Lower leg skin (tissue), 4 donors: ENCODE data around the gene MRPL55. TPM values are rescaled to one million over a fixed set of nuclear protein-coding genes. Genes with fewer than 3 reads are reported as not detected.

Experiments used
- DNase-seq, 2 donors: peaks; one replicate each; pipeline ENCODE4 v3.0.0-alpha.2; 2019; ENCODE audit warnings: low spot score in 2 of 2
- H3K4me3 ChIP-seq: fragments of 200-600 bp; sonication (generic); 2 replicates; pipeline ENCODE4 v1.5.1; 2017; ENCODE audit warnings: mild to moderate bottlenecking, low read depth; ENCODE audit not compliant: poor library complexity, severe bottlenecking
- CTCF ChIP-seq, 3 donors: fragments of 450-650 bp; IDR thresholded peaks; one replicate each; pipeline ENCODE4 v1.5.1; 2016; ENCODE audit warnings: antibody characterized with exemption in 3 of 3, mild to moderate bottlenecking in 3 of 3, moderate library complexity in 2 of 3
- POLR2A ChIP-seq, 2 donors: fragments of 450-650 bp; IDR thresholded peaks; one replicate each; pipeline ENCODE4 v1.6.1; 2016 to 2017; ENCODE audit warnings: antibody characterized with exemption in 2 of 2, mild to moderate bottlenecking in 1 of 2, moderate library complexity in 1 of 2
- WGBS, 2 donors: methylation state at CpG; one replicate each; pipeline ENCODE4 v1.1.5; 2018; 5-methylcytosine and 5-hydroxymethylcytosine counted together
- intact Hi-C: fragments of 100-400 bp; cut with DNase I; formaldehyde crosslinking; loops from one replicate; pipeline ENCODE4 v1.15.0; 2023; ENCODE audit warnings: low total_unique reads
- total RNA-seq, 4 donors: library from RNA; depleted of rRNA; stranded (reverse); fragments of >200 nt; gene quantifications; one replicate each; pipeline ENCODE4 v1.1.0, GENCODE V29; 2016

The MRPL55 gene
- total RNA-seq, 4 donors from 2014 or later = 59.1 to 100 (median 82.2) TPM

DNA sequence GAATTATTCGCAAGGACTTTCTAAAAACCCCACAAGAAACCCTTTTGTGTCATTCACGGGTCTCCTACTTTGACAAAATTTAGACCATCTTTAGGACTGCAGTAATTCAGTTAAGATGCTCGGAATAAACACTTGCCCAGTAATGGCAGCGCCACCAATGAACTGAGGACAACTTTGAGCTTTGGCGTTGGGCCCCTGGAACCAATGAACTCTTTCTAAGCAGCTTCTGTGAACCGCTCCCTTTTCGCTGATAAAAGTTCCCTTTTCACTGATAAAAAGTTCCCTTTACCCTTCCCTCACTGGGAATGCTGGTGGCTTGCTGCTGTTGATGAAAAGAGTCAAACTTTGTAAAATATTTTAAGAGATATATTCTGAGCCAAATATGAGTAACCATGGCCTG, 1.5 kb upstream of the MRPL55 start:
- no peak overlapping the region for H3K4me3 ChIP-seq
- intact Hi-C loops = no loop called here
- no peak for TF ChIP-seq CTCF (IDR thresholded peaks at IDR 0.05)
- peak in 1 of 2 donors; percentile 67 for DNase-seq
- 89 to 91% methylated on average over 7 of the region's 7 CpGs for WGBS, 2 donors

- TF ChIP-seq CTCF (IDR thresholded peaks at IDR 0.05) (no peak), POLR2A (IDR thresholded peaks at IDR 0.05) (no peak)
- peak overlapping the region; percentile 98 for H3K4me3 ChIP-seq
- DNase-seq = peak in 1 of 2 donors; percentile 90
- intact Hi-C loops = no loop called here
- WGBS, 2 donors = 23 to 28% methylated on average over 15 of the region's 15 CpGs
These were observed 926 bp upstream of the MRPL55 start for GRCh38 chr1:228109962-228110488.

GRCh38 chr1:228108742-228109072, 392 bp downstream of the MRPL55 start:
- H3K4me3 ChIP-seq = peak overlapping the region; percentile 98
- no peak for DNase-seq
- intact Hi-C loops = no loop called here
- WGBS, 2 donors = 4 to 6% methylated on average over 8 of the region's 8 CpGs
- TF ChIP-seq CTCF (IDR thresholded peaks at IDR 0.05) (no peak), POLR2A (IDR thresholded peaks at IDR 0.05) (no peak)

DNA sequence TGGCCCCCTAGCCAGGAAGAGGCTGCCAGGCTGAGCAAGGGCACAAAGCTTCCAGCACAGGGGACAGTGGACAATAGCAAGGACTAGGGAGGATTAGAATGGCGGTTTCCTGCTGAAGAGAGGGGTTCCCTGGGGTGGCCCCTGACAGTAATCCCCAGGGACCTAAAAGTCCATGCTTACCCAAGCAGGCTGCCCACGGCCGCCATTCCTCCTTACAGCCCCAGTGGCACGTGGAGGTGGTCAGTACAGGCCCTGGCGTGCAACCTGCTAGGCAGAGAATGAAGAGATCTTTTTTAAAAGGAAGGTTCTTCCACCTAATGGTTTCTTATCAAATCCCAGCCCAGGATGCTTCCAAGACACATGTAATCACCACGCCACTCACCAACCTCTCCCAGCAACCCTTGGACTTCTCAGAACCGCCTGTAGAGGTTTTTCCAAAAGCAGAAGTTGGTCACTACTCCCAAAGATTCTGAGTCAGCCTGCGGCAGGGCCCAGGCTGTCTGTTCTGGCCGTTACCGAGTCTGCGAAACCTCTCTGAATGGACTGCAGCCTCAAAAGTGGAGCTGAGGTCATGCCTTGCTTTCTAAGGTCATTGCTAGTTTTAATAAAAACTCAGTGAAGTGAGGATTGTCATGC, 926 bp downstream of the MRPL55 start:
- no peak overlapping the region for H3K4me3 ChIP-seq
- DNase-seq = peak in 1 of 2 donors; percentile 76
- intact Hi-C loops = no loop called here
- TF ChIP-seq CTCF (IDR thresholded peaks at IDR 0.05) (no peak), POLR2A (IDR thresholded peaks at IDR 0.05) (no peak)
- 76 to 81% methylated on average over 11 of the region's 11 CpGs for WGBS, 2 donors

DNA sequence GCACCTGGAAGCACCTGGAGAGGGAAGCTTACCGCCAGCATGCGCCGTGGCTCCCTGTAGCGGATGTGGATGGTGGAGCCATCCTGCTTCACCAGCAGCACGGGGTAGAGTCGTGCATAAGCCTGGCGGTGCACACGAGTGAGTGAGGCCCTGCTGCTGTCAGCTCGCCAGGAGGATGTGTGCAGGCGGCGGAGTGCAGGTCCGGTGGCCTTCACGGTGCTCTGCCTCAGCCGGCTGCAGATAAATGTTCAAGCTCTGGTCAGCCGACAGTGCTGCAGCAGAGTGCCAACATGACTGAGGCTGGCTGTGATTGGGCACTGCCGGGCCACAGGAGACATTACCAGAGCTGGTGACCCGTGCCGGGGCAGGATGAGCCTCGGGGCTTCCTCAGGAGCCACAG, 1.5 kb downstream of the MRPL55 start:
- WGBS, 2 donors = 89 to 90% methylated on average over 17 to 18 of the region's 19 CpGs
- TF ChIP-seq CTCF (IDR thresholded peaks at IDR 0.05) (no peak), POLR2A (IDR thresholded peaks at IDR 0.05) (no peak)
- peak in 1 of 2 donors; percentile 82 for DNase-seq
- intact Hi-C loops = no loop called here
- no peak overlapping the region for H3K4me3 ChIP-seq

DNA sequence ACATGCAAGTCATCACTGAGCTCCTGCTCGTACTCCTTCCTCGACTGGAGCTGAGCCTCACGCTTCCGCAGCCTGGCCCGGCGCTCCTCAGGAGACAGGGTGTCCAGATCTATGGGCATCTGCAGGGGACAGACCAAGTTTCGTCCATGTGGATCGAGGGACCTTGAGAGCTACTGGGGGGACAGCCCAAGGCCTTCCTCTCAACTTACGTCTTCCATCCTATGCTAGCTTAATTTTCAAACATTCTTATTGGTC, 2.4 kb downstream of the MRPL55 start:
- WGBS, 2 donors = 89 to 90% methylated on average over 9 of the region's 9 CpGs
- no peak for TF ChIP-seq POLR2A (IDR thresholded peaks at IDR 0.05)
- TF ChIP-seq CTCF (IDR thresholded peaks at IDR 0.05) = no peak
- H3K4me3 ChIP-seq = no peak overlapping the region
- intact Hi-C loops = no loop called here
- no peak for DNase-seq
